Ishikawa (cell line): ENCODE data around the gene MPP4.

ENCODE experiments used
- CEBPB ChIP-seq: IDR thresholded peaks from 2 replicates; pipeline ENCODE4 v1.6.1; 2012
- CREB1 ChIP-seq: IDR thresholded peaks from 2 replicates; pipeline ENCODE4 v1.6.1; 2012; ENCODE audit warnings: low read depth
- EGR1 ChIP-seq: IDR thresholded peaks from 2 replicates; pipeline ENCODE4 v1.6.1; 2012
- EP300 ChIP-seq: IDR thresholded peaks from 2 replicates; pipeline ENCODE4 v1.6.1; 2012; ENCODE audit warnings: borderline replicate concordance
- FOXM1 ChIP-seq: IDR thresholded peaks from 2 replicates; pipeline ENCODE4 v1.6.1; 2012; ENCODE audit warnings: low read depth, borderline replicate concordance
- NFIC ChIP-seq: IDR thresholded peaks from 2 replicates; pipeline ENCODE4 v1.6.1; 2012
- RAD21 ChIP-seq: IDR thresholded peaks from 2 replicates; pipeline ENCODE4 v1.6.1; 2012; ENCODE audit warnings: low read depth
- TAF1 ChIP-seq: IDR thresholded peaks from 2 replicates; pipeline ENCODE4 v1.6.1; 2012; ENCODE audit warnings: low read depth, mild to moderate bottlenecking
- TCF12 ChIP-seq: IDR thresholded peaks from 2 replicates; pipeline ENCODE4 v1.6.1; 2012; ENCODE audit warnings: low read depth
- TEAD4 ChIP-seq: IDR thresholded peaks from 2 replicates; pipeline ENCODE4 v1.6.1; 2012
- YY1 ChIP-seq: IDR thresholded peaks from 2 replicates; pipeline ENCODE4 v1.6.1; 2012; ENCODE audit warnings: low read depth
- ZBTB7A ChIP-seq: IDR thresholded peaks from 2 replicates; pipeline ENCODE4 v1.6.1; 2012; ENCODE audit warnings: low read depth
- TF ChIP-seq, protein P1 (sequence below): IDR thresholded peaks from 2 replicates; pipeline ENCODE4 v1.6.1; 2012
- TF ChIP-seq, protein P2 (sequence below): IDR thresholded peaks from 2 replicates; pipeline ENCODE4 v1.6.1; 2012
- TF ChIP-seq, protein P3 (sequence below): IDR thresholded peaks from 2 replicates; pipeline ENCODE4 v1.6.1; 2012; ENCODE audit warnings: low read depth, mild to moderate bottlenecking

The MPP4 gene

DNA sequence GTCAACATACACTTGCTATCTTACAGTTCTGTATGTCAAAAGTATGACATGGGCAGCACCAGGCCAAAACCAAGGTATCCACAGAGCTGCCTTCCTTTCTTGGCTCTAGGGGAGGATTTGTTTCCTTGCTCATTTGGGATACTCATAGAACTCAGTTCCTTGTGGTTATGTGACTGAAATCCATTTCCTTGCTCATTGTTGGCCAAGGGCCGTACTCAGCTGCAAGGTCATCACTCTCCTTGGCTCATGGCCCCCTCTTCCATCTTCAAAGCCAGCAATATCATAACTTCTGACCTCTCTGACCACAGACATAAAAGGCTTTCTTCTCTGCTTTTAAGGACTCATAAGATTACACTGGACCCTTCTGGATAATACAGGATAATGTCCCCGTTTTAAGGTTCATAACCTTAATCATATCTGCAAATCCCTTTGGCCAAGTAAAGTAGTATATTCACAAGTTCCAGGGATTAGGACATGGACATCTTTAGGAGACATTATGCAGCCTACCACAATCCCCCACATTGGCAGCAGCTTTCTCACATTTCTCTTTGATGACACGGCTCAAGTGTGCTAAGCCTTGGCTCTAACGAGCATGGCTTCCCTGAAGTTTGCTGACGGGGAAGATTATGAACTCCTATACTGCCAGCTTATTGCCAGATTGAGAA lies 76.0 kb downstream of the MPP4 start:
- TF ChIP-seq RAD21 (no peak), TAF1 (no peak), EGR1 (no peak), CREB1 (no peak), FOXM1 (no peak), ZBTB7A (no peak), CEBPB (no peak), TEAD4 (no peak), EP300 (no peak)
- TF ChIP-seq, protein P1, sequence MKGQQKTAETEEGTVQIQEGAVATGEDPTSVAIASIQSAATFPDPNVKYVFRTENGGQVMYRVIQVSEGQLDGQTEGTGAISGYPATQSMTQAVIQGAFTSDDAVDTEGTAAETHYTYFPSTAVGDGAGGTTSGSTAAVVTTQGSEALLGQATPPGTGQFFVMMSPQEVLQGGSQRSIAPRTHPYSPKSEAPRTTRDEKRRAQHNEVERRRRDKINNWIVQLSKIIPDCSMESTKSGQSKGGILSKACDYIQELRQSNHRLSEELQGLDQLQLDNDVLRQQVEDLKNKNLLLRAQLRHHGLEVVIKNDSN = no peak
- TF ChIP-seq, protein P2, sequence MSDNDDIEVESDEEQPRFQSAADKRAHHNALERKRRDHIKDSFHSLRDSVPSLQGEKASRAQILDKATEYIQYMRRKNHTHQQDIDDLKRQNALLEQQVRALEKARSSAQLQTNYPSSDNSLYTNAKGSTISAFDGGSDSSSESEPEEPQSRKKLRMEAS = no peak
- TF ChIP-seq, protein P3, sequence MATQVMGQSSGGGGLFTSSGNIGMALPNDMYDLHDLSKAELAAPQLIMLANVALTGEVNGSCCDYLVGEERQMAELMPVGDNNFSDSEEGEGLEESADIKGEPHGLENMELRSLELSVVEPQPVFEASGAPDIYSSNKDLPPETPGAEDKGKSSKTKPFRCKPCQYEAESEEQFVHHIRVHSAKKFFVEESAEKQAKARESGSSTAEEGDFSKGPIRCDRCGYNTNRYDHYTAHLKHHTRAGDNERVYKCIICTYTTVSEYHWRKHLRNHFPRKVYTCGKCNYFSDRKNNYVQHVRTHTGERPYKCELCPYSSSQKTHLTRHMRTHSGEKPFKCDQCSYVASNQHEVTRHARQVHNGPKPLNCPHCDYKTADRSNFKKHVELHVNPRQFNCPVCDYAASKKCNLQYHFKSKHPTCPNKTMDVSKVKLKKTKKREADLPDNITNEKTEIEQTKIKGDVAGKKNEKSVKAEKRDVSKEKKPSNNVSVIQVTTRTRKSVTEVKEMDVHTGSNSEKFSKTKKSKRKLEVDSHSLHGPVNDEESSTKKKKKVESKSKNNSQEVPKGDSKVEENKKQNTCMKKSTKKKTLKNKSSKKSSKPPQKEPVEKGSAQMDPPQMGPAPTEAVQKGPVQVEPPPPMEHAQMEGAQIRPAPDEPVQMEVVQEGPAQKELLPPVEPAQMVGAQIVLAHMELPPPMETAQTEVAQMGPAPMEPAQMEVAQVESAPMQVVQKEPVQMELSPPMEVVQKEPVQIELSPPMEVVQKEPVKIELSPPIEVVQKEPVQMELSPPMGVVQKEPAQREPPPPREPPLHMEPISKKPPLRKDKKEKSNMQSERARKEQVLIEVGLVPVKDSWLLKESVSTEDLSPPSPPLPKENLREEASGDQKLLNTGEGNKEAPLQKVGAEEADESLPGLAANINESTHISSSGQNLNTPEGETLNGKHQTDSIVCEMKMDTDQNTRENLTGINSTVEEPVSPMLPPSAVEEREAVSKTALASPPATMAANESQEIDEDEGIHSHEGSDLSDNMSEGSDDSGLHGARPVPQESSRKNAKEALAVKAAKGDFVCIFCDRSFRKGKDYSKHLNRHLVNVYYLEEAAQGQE = no peak

DNA sequence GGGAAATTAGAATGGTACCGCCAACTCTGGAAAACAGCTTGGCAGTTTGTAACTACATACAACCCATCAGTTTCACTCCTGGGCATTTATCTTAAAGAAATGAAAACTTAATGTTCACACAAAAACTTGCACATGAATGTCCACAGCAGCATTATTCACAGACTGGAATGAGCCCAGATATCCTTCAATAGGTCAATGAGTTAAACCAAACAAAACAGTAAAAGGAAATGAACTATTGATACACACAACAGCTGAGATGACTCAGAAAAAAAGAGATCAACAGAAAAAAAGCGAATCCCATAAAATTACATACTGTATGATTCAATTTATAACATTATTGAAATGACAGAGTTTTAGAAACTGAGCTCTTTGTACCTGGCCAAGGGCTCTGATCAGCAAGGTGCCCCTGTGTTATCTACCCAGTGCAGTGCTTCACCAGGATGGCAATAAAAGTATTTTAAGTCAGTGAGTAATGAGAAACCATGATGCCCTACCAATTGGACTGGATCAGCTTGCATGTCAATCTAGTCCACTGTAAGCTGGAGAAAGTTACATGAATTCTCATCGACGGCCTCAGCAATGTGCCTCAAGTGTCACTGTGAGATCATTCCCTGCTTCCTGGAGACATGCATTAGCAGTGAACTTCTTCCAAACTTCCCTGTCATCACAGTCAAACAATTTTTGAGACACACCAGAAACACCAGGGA lies 77.0 kb downstream of the MPP4 start:
- no peak for TF ChIP-seq CEBPB
- no peak for TF ChIP-seq CREB1
- TF ChIP-seq TEAD4 = no peak
- TF ChIP-seq ZBTB7A = no peak
- TF ChIP-seq NFIC = no peak
- TF ChIP-seq, protein P3 = no peak
- TF ChIP-seq EP300 = no peak
- no peak for TF ChIP-seq TAF1
- TF ChIP-seq, protein P1 = no peak
- TF ChIP-seq FOXM1 = no peak
- TF ChIP-seq YY1 = no peak
- TF ChIP-seq RAD21 = no peak
- TF ChIP-seq EGR1 = no peak
- TF ChIP-seq, protein P2 = no peak
- TF ChIP-seq TCF12 = no peak

DNA sequence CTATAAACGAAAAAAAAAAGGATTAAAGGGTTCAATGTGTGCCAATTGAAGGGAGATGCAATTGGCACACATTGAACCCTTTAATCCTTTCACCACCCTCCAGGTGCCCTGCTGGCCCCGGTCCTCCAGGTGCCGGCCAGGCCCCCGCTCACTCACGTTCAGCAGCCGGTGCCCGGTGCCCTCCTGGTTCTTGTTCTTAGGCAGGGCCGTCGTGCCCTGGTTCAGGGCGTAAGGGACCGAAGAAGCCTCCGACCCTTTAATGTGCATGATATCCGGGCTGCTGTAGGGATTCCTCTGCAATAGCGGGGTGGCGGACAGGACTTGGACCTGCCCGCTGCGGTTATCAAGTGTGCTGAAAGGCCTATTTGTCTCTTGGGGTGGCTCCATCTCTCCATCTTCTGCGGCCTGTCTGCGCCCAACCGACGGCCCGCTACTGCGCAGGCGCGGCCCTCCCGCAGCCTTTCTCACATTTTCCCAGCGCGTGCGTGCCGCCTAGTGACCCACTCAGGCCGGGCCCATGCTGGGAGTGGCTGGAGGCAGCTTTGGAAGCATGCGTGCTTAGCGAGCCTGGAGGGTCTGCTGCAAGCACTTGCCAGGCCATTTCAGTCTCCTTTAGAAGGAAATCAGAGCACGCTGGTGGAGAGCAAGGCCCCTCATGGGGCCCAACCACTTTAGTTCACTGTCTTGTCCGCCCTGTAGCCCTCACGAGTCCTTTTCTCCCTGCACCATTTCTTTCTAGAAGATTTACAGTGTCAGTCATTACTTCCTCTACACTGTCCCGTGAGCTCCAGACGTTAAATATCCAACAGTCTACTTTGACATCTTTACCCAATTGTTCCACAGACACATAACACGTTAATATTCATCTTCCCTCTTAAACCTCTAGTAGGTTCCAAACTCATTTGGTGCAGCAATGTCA lies 79.4 kb downstream of the MPP4 start:
- TF ChIP-seq NFIC = no peak
- no peak for TF ChIP-seq FOXM1
- no peak for TF ChIP-seq TEAD4
- TF ChIP-seq, protein P3 = no peak
- no peak for TF ChIP-seq EP300
- no peak for TF ChIP-seq ZBTB7A
- TF ChIP-seq RAD21 = no peak
- no peak for TF ChIP-seq YY1
- no peak for TF ChIP-seq TAF1
- TF ChIP-seq CEBPB = no peak
- no peak for TF ChIP-seq EGR1
- no peak for TF ChIP-seq CREB1
- TF ChIP-seq TCF12 = no peak
- TF ChIP-seq, protein P1 = no peak
- TF ChIP-seq, protein P2 = no peak
